A549 (cell line): ENCODE data around the gene STT3B. TPM values are rescaled to one million over a fixed set of nuclear protein-coding genes. Genes with fewer than 3 reads are reported as not detected.
"Not testable (repeated sequence)": the region's sequence is repeated elsewhere in the genome, so short reads cannot be mapped to it uniquely, and the experiment has no call there.

Experiments
- ATAC-seq, 2 experiments: fragments of 200-7000 bp in 1 of 2; fragments of >200 bp in 1 of 2; cut with Nextera tagmentation in 1 of 2; cut with Tn5 transposase in 1 of 2; 3 replicates each; pipeline versions ENCODE4 v1.8.0 to v1.9.1; 2018 to 2020; ENCODE audit warnings: mild to moderate bottlenecking in 1 of 2, moderate library complexity in 1 of 2
- CTCF ChIA-PET: fragments of 300-600 bp; sonication (Branson Sonifier 250); formaldehyde crosslinking; extraction: SDS; loops from one replicate; lab custom pipeline; 2021; ENCODE audit warnings: antibody characterized with exemption, inconsistent platforms; lab: Yijun Ruan, JAX
- POLR2A ChIA-PET: fragments of 350-600 bp; formaldehyde crosslinking; extraction: SDS; loops from one replicate; lab custom pipeline; 2021; ENCODE audit warnings: antibody characterized with exemption, inconsistent platforms; lab: Yijun Ruan, JAX
- DNase-seq, 2 experiments: peaks; one replicate each; pipeline versions ENCODE4 v3.0.0 to v3.0.0-alpha.2; 2011 to 2016; ENCODE audit warnings: low read depth in 1 of 2, low spot score in 1 of 2
- FAIRE-seq: peaks from 2 replicates; lab custom pipeline; 2011; peaks lifted over from hg19 to GRCh38; lab: Jason Lieb, UNC
- H3K27ac ChIP-seq, 2 experiments: fragments of >200 bp; sonication (Bioruptor Twin); formaldehyde crosslinking; 3 replicates each; pipeline ENCODE4 v1.5.1; 2016 to 2017
- H3K4me1 ChIP-seq: fragments of >200 bp; sonication (Bioruptor Twin); formaldehyde crosslinking; 3 replicates; pipeline ENCODE4 v1.6.1; 2016
- H3K4me2 ChIP-seq: fragments of >200 bp; sonication (Bioruptor Twin); formaldehyde crosslinking; 3 replicates; pipeline ENCODE4 v1.6.1; 2016
- H3K4me3 ChIP-seq: fragments of >200 bp; sonication (Bioruptor Twin); formaldehyde crosslinking; 3 replicates; pipeline ENCODE4 v1.5.1; 2016
- H3K9me3 ChIP-seq: fragments of >200 bp; sonication (Bioruptor Twin); formaldehyde crosslinking; 3 replicates; pipeline ENCODE4 v1.6.1; 2016
- BHLHE40 ChIP-seq: IDR thresholded peaks from 2 replicates; pipeline ENCODE4 v1.6.1; 2012; ENCODE audit warnings: low read depth, low read length, inconsistent platforms
- CBX2 ChIP-seq: fragments of 200-600 bp; sonication (generic); IDR thresholded peaks from 2 replicates; pipeline ENCODE4 v1.6.1; 2016; ENCODE audit warnings: low read depth, mild to moderate bottlenecking, borderline replicate concordance
- CEBPB ChIP-seq, 2 experiments: fragments of >200 bp in 1 of 2; sonication (Bioruptor Twin) in 1 of 2; formaldehyde crosslinking in 1 of 2; IDR thresholded peaks; 2 replicates each; pipeline ENCODE4 v1.6.1; 2012 to 2016
- FOSL2 ChIP-seq, 2 experiments: fragments of 450-650 bp in 1 of 2; fragments of >200 bp in 1 of 2; sonication (Bioruptor Twin) in 1 of 2; formaldehyde crosslinking; IDR thresholded peaks; 2 replicates each; pipeline versions ENCODE4 v1.5.0 to v1.6.1; 2016 to 2020; ENCODE audit warnings: mild to moderate bottlenecking in 1 of 2, moderate library complexity in 1 of 2
- HOXA7 ChIP-seq: fragments of 250-450 bp; sonication (Bioruptor Pico); IDR thresholded peaks from 2 replicates; pipeline ENCODE4 v1.5.0; 2020; ENCODE audit warnings: mild to moderate bottlenecking, moderate library complexity
- MAFK ChIP-seq: fragments of 450-650 bp; IDR thresholded peaks from 2 replicates; pipeline ENCODE4 v1.6.1; 2014; ENCODE audit not compliant: partially characterized antibody
- MAZ ChIP-seq: fragments of 150-350 bp; IDR thresholded peaks from 2 replicates; pipeline ENCODE4 v1.6.1; 2014; ENCODE audit warnings: antibody characterized with exemption, low read depth, low read length, borderline replicate concordance
- PHF8 ChIP-seq: fragments of 200-600 bp; sonication (generic); IDR thresholded peaks from 2 replicates; pipeline ENCODE4 v1.6.1; 2016; ENCODE audit warnings: low read depth, mild to moderate bottlenecking, antibody characterized with exemption, moderate library complexity, borderline replicate concordance
- POLR2AphosphoS2 ChIP-seq: conservative IDR thresholded peaks from 2 replicates; pipeline ENCODE4 v1.6.1; 2012; ENCODE audit warnings: low read length, improper control_type of control experiment, inconsistent platforms
- RAD21 ChIP-seq, 2 experiments: fragments of >200 bp in 1 of 2; sonication (Bioruptor Twin) in 1 of 2; formaldehyde crosslinking in 1 of 2; IDR thresholded peaks in 1 of 2; conservative IDR thresholded peaks in 1 of 2; 2 replicates in 1 of 2; 3 replicates in 1 of 2; pipeline ENCODE4 v1.6.1; 2012 to 2018; ENCODE audit warnings: inconsistent platforms in 1 of 2
- RCOR1 ChIP-seq: fragments of 150-350 bp; IDR thresholded peaks from 2 replicates; pipeline ENCODE4 v1.6.1; 2014; ENCODE audit warnings: antibody characterized with exemption, low read length, low read depth
- SMC3 ChIP-seq: fragments of >200 bp; sonication (Bioruptor Twin); formaldehyde crosslinking; IDR thresholded peaks from 3 replicates; pipeline ENCODE4 v1.6.1; 2018; ENCODE audit warnings: inconsistent platforms
- ZC3H11A ChIP-seq: fragments of 450-650 bp; IDR thresholded peaks from 2 replicates; pipeline ENCODE4 v1.6.1; 2014; ENCODE audit warnings: antibody characterized with exemption, mild to moderate bottlenecking
- ZFP36 ChIP-seq: fragments of 450-650 bp; IDR thresholded peaks from 2 replicates; pipeline ENCODE4 v1.6.1; 2014; ENCODE audit warnings: borderline replicate concordance; ENCODE audit not compliant: partially characterized antibody
- WGBS: methylation state at CpG from one replicate; pipeline ENCODE4 v1.1.6; 2017; ENCODE audit errors: missing lambda C conversion rate; 5-methylcytosine and 5-hydroxymethylcytosine counted together
- polyA plus RNA-seq, 4 experiments: library from polyadenylated mRNA; depleted of rRNA in 3 of 4; stranded (reverse); fragments of >200 nt; fragmentation: RNase III in 1 of 4; extraction: RNeasy Plus Mini Kit Qiagen cat#74134 plus additional on column Dnase treatment in 1 of 4; gene quantifications; 2 replicates in 3 of 4; 3 replicates in 1 of 4; pipeline ENCODE4 v1.2.3, GENCODE V29; 2011 to 2017
- TF ChIP-seq, protein P1 (sequence below): IDR thresholded peaks from 2 replicates; pipeline ENCODE4 v1.6.1; 2012
- TF ChIP-seq, protein P2 (sequence below): fragments of 250-450 bp; sonication (Bioruptor Pico); IDR thresholded peaks from 2 replicates; pipeline ENCODE4 v1.5.0; 2021; ENCODE audit warnings: mild to moderate bottlenecking, moderate library complexity, borderline replicate concordance
- TF ChIP-seq, protein P3 (sequence below): fragments of >200 bp; sonication (Bioruptor Twin); formaldehyde crosslinking; IDR thresholded peaks from 3 replicates; pipeline ENCODE4 v1.5.1; 2016
- TF ChIP-seq, protein P4 (sequence below): fragments of 450-650 bp; IDR thresholded peaks from 2 replicates; pipeline ENCODE4 v1.6.1; 2014; ENCODE audit warnings: antibody characterized with exemption
- TF ChIP-seq, protein P5 (sequence below): IDR thresholded peaks from 2 replicates; pipeline ENCODE4 v1.6.1; 2012; ENCODE audit warnings: low read depth, borderline replicate concordance

Gene STT3B
- polyA plus RNA-seq, 2 of the 4 experiments (the other 2 are of a cell fraction): 92.1 to 171 TPM

DNA sequence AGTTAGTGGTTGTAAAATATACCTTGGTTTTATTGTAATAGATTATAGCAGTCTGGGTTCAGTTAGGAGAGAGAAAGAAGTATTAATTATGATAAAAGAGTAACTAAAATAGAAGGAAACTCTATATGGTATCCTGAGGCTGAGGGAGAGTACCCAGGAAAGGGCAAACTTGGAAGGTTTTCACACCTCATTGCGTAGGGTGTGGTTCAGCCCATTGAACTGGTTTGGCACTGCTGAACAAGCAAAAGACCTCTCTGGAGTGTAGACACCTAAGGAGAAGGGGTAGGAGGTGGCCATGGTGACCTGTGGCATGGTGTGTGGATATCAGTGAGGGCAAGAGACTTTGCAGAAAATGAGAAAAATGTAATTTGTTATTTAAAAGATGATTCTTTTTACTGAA lies 63.5 kb downstream of the STT3B start:
- DNase-seq: no peak
- Histone ChIP-seq H3K4me2 (no peak overlapping the region), H3K9me3 (no peaks in the 10 kb centered on the region), H3K4me3 (no peak overlapping the region), H3K27ac (no peak overlapping the region), H3K4me1 (no peaks in the 10 kb centered on the region)
- no peak for TF ChIP-seq POLR2AphosphoS2
- no peak for TF ChIP-seq CBX2
- ChIA-PET POLR2A (no interaction called here), CTCF (no interaction called here)
- 96% methylated on average over 1 of the region's 1 CpG for WGBS
- no peak for ATAC-seq
- no peak for FAIRE-seq

DNA sequence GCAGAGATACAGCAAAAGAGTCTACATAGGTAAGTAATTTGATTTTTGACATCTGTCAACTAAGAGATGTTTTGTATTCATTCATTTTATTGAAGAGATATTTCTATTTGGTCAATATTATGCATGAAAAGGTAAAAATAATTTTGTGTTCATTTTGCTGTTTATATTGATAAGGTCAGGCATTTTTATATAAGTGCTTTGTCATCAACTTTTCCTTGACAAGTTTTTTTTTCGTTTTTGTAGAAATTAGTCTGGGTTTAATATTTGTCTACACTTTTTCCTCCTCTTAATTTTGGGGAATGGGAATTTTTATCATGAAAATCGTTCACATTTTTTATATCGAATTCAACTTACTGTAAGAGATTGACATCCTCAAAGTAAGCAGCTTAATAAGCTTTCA lies 67.7 kb downstream of the STT3B start:
- Histone ChIP-seq H3K4me2 (no peak overlapping the region), H3K4me1 (no peaks in the 10 kb centered on the region), H3K27ac (no peak overlapping the region), H3K9me3 (peaks cover 3% of the 10 kb centered on the region; the same call in 1 of the 3 replicates), H3K4me3 (no peak overlapping the region)
- ATAC-seq (no peak), DNase-seq (no peak), FAIRE-seq (no peak)
- ChIA-PET POLR2A (no interaction called here), CTCF (interaction anchor here (0.5 kb wide), 1 partner anchor 1524 kb away, joined by 3 read pairs; no protein-coding TSS in a partner anchor)
- WGBS: 91% methylated on average over 3 of the region's 3 CpGs
- TF ChIP-seq, protein P1, sequence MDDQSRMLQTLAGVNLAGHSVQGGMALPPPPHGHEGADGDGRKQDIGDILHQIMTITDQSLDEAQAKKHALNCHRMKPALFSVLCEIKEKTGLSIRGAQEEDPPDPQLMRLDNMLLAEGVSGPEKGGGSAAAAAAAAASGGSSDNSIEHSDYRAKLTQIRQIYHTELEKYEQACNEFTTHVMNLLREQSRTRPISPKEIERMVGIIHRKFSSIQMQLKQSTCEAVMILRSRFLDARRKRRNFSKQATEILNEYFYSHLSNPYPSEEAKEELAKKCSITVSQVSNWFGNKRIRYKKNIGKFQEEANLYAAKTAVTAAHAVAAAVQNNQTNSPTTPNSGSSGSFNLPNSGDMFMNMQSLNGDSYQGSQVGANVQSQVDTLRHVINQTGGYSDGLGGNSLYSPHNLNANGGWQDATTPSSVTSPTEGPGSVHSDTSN: no peak
- TF ChIP-seq MAFK (peak; percentile 73), FOSL2 (IDR thresholded peaks at IDR 0.05) (no peak), FOSL2 (CRISPR knock-in tag; IDR thresholded peaks at IDR 0.05) (no peak), HOXA7 (CRISPR knock-in tag) (no peak), PHF8 (no peak)
- TF ChIP-seq, protein P2, sequence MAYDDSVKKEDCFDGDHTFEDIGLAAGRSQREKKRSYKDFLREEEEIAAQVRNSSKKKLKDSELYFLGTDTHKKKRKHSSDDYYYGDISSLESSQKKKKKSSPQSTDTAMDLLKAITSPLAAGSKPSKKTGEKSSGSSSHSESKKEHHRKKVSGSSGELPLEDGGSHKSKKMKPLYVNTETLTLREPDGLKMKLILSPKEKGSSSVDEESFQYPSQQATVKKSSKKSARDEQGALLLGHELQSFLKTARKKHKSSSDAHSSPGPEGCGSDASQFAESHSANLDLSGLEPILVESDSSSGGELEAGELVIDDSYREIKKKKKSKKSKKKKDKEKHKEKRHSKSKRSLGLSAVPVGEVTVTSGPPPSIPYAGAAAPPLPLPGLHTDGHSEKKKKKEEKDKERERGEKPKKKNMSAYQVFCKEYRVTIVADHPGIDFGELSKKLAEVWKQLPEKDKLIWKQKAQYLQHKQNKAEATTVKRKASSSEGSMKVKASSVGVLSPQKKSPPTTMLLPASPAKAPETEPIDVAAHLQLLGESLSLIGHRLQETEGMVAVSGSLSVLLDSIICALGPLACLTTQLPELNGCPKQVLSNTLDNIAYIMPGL (CRISPR knock-in tag): no peak

DNA sequence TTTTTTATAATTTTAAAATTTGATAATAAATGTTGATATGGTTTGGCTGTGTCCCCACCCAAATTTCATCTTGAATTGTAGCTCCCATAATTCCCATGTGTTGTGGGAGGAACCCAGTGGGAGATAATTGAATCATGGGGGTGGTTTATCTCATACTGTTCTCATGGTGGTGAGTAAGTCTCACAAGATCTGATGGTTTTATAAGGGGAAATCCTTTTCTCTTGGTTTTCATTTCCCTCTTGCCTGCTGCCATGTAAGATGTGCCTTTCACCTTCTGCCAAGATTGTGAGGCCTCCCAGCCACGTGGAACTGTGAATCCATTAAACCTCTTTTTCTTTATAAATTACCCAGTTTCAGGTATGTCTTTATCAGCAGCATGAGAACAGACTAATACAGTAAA lies 72.6 kb downstream of the STT3B start:
- peaks cover 17% of the 10 kb centered on the region for H3K9me3 ChIP-seq
- 76% methylated on average over 1 of the region's 1 CpG for WGBS
- POLR2A ChIA-PET, ATAC-seq, H3K4me1 ChIP-seq, FAIRE-seq, H3K4me3 ChIP-seq, CTCF ChIA-PET, DNase-seq, H3K4me2 ChIP-seq, H3K27ac ChIP-seq: not testable (repeated sequence)

DNA sequence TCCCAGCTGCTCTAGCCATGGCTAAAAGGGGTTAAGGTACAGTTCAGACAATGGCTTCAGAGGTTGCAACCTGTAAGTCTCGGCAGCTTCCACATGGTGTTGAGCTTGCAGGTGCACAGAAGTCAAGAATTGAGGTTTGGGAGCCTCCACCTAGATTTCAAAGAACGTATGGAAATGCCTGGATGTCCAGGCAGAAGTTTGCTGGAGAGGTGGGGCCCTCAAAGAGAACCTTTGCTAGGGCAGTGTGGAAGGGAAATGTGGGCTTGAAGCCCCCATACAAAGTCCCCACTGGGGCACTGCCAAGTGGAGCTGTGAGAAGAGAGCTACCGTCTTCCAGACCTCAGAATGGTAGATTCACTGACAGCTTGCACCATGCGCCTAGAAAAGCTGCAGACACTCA lies 73.7 kb downstream of the STT3B start:
- no peak for TF ChIP-seq ZC3H11A
- peak; percentile 6 for TF ChIP-seq ZFP36
- no peaks in the 10 kb centered on the region for H3K4me1 ChIP-seq
- ChIA-PET CTCF (no interaction called here), POLR2A (no interaction called here)
- no peak overlapping the region for H3K4me2 ChIP-seq
- H3K27ac ChIP-seq: no peak overlapping the region
- ATAC-seq: no peak
- no peak overlapping the region for H3K4me3 ChIP-seq
- 88% methylated on average over 4 of the region's 4 CpGs for whole genome bisulfite sequencing
- peak in 1 of 2 experiments; percentile 17 for DNase-seq
- H3K9me3 ChIP-seq: peaks cover 17% of the 10 kb centered on the region
- no peak for FAIRE-seq

DNA sequence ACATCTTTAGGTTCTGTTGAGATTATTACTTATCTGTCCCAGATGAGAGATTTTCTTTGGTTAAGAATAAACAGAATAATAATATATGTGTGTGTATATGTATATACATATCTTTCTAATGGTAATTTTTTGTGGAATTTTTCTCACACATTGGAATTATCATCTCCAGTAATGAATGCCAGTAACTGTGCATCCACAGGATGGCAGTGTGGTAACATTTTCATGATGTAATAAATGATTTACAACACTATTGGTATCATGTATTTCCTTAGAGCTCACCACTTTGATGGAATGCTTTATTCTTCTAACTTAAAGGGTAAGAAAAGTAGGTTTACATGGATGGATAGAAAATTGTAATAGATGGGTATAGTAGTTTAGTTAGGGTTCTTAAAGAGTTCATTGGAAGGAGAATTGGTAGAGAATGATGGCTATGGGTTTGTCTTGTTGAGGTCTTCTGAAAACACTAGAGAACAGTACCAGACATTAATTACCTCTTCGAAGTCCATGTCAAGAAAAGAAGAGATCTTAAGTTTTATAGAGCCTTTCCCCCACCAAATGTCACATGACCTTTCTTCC lies 78.1 kb downstream of the STT3B start:
- FAIRE-seq (peak; percentile 93), DNase-seq (peak; percentile 19 to 44), ATAC-seq (peak in 1 of 2 experiments; percentile 71; a peak in 3 of 6 replicates)
- H3K4me2 ChIP-seq: no peak overlapping the region
- H3K27ac ChIP-seq: no peak overlapping the region
- ChIA-PET CTCF (interaction anchor here (0.7 kb wide), 1 partner anchor 156 kb away, joined by 3 read pairs; no protein-coding TSS in a partner anchor), POLR2A (no interaction called here)
- WGBS: 88% methylated on average over 1 of the region's 1 CpG
- peaks cover 10% of the 10 kb centered on the region for H3K9me3 ChIP-seq
- no peak overlapping the region for H3K4me3 ChIP-seq
- TF ChIP-seq SMC3: peak; percentile 48; the same call in 2 of the 3 replicates
- TF ChIP-seq, protein P3, sequence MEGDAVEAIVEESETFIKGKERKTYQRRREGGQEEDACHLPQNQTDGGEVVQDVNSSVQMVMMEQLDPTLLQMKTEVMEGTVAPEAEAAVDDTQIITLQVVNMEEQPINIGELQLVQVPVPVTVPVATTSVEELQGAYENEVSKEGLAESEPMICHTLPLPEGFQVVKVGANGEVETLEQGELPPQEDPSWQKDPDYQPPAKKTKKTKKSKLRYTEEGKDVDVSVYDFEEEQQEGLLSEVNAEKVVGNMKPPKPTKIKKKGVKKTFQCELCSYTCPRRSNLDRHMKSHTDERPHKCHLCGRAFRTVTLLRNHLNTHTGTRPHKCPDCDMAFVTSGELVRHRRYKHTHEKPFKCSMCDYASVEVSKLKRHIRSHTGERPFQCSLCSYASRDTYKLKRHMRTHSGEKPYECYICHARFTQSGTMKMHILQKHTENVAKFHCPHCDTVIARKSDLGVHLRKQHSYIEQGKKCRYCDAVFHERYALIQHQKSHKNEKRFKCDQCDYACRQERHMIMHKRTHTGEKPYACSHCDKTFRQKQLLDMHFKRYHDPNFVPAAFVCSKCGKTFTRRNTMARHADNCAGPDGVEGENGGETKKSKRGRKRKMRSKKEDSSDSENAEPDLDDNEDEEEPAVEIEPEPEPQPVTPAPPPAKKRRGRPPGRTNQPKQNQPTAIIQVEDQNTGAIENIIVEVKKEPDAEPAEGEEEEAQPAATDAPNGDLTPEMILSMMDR: peak; percentile 54
- TF ChIP-seq BHLHE40: no peak
- TF ChIP-seq RAD21 (conservative IDR thresholded peaks at IDR 0.05 in 1 of 2, IDR thresholded peaks at IDR 0.05 in 1 of 2): peak; percentile 60 to 63
- TF ChIP-seq CEBPB (IDR thresholded peaks at IDR 0.05): no peak
- no peak for TF ChIP-seq MAZ
- TF ChIP-seq RCOR1: no peak
- TF ChIP-seq, protein P4, sequence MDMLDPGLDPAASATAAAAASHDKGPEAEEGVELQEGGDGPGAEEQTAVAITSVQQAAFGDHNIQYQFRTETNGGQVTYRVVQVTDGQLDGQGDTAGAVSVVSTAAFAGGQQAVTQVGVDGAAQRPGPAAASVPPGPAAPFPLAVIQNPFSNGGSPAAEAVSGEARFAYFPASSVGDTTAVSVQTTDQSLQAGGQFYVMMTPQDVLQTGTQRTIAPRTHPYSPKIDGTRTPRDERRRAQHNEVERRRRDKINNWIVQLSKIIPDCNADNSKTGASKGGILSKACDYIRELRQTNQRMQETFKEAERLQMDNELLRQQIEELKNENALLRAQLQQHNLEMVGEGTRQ: no peak
- TF ChIP-seq, protein P5, sequence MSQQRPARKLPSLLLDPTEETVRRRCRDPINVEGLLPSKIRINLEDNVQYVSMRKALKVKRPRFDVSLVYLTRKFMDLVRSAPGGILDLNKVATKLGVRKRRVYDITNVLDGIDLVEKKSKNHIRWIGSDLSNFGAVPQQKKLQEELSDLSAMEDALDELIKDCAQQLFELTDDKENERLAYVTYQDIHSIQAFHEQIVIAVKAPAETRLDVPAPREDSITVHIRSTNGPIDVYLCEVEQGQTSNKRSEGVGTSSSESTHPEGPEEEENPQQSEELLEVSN: no peak
- H3K4me1 ChIP-seq: peaks cover 18% of the 10 kb centered on the region
